ENCODE results near the gene GNG12.
A peak's percentile ranks its signal among the peaks of the same experiment; 100 is the strongest.

GNG12 gene

DNA sequence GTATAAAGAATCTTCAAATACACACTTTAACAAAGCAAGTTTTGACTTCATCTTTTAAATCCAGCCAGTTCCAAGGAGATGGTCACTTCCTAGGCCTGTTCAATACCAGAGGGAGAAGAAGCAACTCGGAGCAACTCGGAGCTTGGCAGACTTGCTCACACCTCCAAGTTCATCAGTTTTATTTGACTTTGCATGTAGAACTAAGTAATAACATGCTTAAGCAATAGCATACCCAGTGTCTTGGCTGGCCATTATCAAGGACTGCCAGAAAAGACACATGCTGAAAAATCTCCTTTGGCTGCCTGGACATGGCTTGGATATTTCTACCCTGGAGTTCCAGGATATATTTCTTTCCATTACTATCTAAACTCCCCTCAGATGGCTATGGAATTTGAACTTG is 52.6 kb downstream of the GNG12 start:
- no peak for DNase-seq

DNA sequence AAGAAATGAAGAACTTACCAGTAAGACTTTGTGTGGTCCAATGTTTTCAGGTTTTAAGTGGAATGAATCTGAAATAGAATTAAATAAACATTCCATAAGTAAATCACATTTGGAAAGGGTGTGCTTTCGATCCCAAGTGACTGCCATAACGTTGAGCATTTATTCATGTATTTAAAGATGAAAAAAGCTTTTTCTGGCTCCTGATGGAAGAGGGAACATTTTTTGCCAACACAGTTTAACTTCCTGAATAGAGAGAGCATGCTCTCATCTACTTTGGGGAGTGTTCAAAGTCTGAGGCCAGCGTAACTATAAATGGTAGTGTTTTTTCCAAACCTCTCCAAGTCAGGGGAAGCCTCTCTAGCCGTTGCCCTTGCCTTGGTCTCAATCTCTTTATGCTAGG is 55.8 kb downstream of the GNG12 start:
- DNase-seq, result no peak

DNA sequence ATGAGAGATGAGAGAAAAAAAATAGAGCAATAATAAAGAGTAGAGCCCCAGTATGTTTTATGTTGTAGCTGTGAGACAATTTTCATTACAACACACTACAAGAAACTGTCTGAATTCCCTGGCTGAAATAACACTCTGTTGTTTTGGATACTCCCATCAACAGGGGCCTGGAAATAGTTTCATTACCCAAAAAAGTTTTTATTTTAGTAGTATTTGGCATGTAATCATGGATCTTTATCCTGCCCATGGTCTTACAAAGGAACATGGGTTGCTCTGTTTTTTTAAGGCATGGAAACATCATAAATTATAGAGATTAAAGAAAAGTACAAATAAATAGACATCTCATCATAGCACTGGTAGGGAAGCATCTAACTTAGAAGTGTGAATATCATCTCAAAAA is 56.3 kb downstream of the GNG12 start:
- DNase-seq, result no peak

GRCh38 chr1:67773462-67773861 is 59.8 kb downstream of the GNG12 start:
- DNase-seq, result no peak

DNA sequence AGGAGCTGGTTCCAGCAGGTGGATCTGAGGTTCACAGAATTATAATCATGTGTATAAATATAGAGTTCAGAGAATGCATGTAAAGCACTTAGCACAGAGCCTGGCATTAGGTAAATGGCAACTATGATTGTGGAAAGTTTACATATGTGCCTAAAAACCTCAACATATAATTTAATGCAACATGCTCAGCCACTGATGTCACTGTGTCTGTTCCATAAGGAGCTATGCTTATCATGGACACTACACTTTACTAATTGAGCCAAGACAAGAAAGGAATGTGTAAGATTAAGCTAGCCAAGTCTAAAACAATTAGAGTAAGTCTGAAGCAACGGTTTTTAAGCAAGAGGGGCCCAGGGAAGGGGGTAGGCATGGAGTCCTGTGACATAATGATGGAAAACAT is 61.5 kb downstream of the GNG12 start:
- DNase-seq, result no peak

- DNase-seq, result no peak
These were observed 62.1 kb downstream of the GNG12 start for GRCh38 chr1:67771152-67771551.

DNA sequence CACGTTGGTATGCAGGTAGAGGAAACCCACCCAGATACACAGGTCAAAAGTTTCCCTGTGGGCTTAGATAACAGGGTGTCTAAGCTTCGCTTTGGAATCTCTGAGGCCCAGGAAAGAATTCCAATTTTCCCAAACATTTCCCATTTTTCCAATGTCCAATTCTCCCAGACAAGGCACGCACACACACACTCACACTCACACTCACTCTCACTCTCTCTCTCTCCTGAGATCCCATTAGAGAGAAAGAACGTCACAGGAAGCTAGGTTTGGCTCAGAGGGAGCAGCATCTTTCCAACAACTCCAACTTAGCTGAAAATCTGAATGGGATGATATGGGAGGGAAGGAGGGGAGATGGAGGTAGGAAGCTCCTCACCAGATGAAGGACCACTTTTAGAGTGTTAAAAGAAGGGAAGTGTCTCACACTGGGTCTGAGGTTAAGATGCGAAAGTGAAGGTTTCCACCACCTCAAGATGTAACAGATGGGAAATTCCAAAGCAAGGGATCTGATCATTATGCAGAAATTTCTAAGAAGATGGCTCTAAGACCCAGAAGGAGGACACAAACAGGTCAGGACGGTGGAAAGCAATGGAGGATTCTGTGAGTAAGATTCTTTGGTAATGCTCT is 63.5 kb downstream of the GNG12 start:
- no peak for DNase-seq

GRCh38 chr1:67768480-67768879 is 64.8 kb downstream of the GNG12 start:
- DNase-seq, result no peak

GRCh38 chr1:67767103-67767782 is 66.0 kb downstream of the GNG12 start:
- no peak for DNase-seq

DNA sequence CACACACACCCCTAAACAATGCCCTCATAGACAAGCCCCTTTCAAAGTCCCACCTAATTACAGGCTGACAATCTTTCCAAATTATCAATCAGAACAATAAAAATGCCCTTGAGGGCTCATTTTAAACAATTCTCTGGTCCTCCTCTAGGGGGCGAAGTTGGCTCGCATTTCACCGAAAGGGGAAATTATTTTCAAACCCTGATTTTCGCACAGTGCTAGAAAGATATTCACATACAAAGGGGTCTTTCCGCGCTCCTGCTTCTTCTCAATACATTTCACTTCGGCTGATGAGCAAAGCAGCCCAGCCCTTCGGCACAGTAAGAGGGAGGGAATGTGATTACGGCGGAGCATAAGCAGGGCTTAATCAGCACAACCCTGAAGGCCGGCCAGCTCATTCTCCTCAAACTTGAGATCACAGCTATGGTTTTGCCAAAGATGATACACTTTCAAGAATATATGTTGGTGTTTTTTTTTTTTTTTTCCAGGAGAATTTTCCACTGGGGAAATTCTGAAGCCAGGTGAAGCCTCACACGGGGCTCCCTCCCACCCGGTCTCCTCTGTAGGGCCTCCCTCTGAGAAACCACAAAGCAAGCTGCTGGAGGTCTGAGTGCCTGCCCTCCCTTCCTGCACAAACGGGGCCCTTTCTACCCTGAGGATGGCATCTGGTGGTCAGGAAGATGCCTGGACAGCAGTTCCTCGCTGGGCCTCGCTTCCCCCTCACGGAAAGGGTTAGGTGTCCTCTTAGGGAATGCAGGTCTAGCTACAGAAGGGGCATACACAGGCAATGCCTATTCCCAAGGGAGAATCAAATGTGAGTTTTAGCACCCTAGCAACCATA is 66.9 kb downstream of the GNG12 start:
- DNase-seq, result peak; percentile 51

GRCh38 chr1:67764633-67765032 is 68.6 kb downstream of the GNG12 start:
- no peak for DNase-seq

DNA sequence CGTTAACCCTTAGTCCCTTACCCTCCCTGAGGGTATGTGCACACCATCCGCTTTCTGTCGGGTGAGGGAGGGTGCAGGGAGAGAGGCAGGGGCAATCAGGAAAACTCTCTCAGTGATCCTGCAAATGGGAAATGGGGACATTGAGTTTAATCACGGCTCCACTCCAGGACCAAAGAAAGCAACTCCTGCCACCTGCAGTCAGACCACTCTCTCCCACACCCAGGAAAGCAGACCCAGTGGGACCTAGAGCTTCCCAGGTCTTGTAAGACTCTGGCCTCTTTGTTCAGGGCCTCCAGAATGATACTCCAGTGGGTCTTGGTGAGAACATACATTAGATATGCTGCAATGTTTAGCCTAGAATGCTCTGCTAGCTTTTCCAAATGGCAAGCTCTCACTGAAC is 71.5 kb downstream of the GNG12 start:
- DNase-seq, result no peak

DNA sequence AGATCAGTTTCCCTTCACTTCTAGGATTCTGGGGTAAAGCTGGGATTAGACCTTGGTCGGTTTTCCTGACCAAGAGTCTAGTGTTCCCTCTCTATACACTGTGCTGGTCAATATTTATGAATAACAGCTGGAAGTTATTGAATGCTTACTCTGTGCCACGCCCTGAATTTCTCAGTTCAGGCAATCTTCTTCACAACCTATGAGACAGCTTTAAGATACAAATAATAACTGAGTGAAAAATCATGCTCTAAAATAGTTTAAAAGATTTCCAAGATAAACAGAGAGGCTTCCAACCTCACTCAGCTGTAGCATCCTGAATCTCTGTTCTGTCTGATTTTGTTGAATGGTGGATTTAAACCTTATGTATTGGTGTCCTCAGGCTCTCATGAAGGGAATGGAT is 72.2 kb downstream of the GNG12 start:
- no peak for DNase-seq

- DNase-seq, result peak; percentile 46
These were observed 73.0 kb downstream of the GNG12 start for GRCh38 chr1:67760030-67760821.

- no peak for DNase-seq
These were observed 73.6 kb downstream of the GNG12 start for GRCh38 chr1:67759692-67760029.

- DNase-seq, result no peak
These were observed 74.2 kb downstream of the GNG12 start for GRCh38 chr1:67759066-67759465.

DNA sequence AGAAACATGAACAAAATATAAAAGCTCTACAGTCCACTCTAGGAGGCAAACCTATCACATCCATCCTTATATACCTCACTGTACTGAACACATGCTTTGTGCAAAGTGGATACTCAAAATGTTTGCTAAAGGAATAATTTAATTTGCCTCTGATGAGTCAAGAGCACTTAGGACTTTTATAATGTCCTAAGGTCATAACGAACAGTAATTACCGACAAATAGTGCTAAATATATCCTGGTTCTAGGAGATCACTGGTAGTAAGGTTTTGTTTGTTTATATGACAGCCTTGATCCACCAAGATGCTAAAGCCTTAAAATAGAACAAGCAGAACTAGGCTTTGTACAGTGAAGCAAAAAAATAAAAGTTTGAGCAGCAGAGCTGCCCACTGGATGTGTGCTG is 77.6 kb downstream of the GNG12 start:
- DNase-seq, result no peak

- DNase-seq, result no peak
These were observed 78.1 kb downstream of the GNG12 start for GRCh38 chr1:67755160-67755559.

DNA sequence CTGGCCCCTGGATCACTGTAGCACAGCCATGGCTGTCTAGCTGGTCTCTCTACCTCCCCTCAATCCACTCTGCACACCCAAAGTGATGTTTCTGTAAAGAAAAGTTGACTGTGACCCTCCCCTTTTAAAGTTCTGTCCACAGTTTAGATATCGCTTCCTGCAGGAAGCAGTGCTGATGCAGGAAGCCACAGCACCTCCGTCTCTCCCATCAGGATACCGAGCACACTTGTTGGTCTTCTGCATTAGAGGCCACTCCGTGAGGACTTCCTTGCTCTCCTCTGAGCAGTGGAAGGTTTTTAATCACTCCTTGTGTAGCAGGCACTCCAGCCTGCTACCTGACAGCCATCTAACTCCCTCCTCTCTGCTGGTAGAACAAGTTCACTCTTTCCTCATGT is 78.7 kb downstream of the GNG12 start:
- DNase-seq, result no peak

DNA sequence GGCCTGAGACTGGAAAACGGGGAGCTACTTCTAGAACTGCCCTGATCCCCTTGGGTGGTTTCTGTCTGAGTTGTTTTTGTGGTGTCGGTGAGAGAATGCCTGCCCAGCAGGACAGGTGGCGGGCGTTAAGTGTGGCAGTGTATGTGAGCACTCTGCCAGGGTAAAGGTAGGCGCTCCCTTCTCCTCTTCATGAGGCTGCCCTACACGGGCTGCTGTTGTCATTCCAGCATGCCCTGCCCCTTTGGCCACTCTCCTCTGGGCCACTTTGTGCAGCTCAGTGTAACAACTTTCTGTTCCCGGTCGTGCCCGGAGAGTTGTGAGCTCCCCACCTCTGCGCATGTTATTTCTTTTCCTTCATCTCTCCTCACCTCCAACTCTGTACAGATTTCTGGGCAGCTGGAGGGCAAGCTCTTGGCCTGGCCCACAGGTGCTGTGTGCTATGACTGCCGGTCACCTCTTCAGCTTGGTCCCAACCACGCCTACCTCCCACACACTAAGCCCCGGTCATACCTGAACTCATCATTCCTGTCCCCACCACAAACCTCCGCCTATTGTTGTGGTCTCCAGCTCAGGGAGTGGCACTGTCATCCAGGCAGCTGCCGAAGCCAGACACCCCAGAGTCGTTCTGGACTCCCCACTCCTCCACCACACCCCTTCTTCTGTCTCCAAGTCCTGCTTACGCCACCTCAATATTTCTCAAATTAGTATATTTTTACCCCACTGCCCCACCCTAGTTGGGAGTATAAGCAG is 79.3 kb downstream of the GNG12 start:
- DNase-seq, result no peak

- DNase-seq, result no peak
These were observed 81.0 kb downstream of the GNG12 start for GRCh38 chr1:67752306-67752705.

DNA sequence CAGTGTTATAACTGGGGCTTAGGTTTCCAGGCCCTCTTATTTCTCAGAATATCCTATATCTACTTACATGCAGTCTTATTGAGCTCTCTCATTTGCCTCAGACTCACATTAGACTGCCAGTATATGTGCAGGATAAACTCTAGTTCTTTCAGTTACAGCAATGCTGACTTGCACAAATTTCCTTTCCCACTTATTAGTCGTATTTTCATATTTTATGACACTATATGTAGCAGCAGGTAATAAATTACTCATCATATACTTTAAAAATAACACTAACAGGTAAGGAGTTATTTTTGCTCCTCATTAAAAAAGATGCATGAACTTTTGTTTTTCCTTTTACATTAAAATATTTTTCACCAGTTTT is 82.6 kb downstream of the GNG12 start:
- DNase-seq, result no peak

Data from CD4-positive, alpha-beta T cell treated with Interleukin-4 for 4 hours (primary cell).